GM23248 (cell line): Measurements from ENCODE around the gene DDIAS.

Source experiments
- EZH2 ChIP-seq: fragments of 200-600 bp; sonication (generic); IDR thresholded peaks from 2 replicates; pipeline ENCODE4 v1.6.1; 2018; ENCODE audit warnings: antibody characterized with exemption, mild to moderate bottlenecking; ENCODE audit not compliant: insufficient read depth, poor library complexity, severe bottlenecking
- EZH2phosphoT487 ChIP-seq: fragments of 200-600 bp; sonication (generic); IDR thresholded peaks from 2 replicates; pipeline ENCODE4 v1.6.1; 2018; ENCODE audit warnings: antibody characterized with exemption, moderate library complexity, mild to moderate bottlenecking, low read depth; ENCODE audit not compliant: insufficient read depth

GRCh38 chr11:82892611-82893169, 8.8 kb upstream of the DDIAS start:
- TF ChIP-seq EZH2phosphoT487: no peak
- no peak for TF ChIP-seq EZH2
